SW 1271 (cell line): Measurements from ENCODE around the gene FBXO48.

Experiments
- DNase-seq, 2 experiments: peaks; one replicate each; lab custom pipeline; 2025; lab: John Stamatoyannopoulos, UW

FBXO48 gene

DNA sequence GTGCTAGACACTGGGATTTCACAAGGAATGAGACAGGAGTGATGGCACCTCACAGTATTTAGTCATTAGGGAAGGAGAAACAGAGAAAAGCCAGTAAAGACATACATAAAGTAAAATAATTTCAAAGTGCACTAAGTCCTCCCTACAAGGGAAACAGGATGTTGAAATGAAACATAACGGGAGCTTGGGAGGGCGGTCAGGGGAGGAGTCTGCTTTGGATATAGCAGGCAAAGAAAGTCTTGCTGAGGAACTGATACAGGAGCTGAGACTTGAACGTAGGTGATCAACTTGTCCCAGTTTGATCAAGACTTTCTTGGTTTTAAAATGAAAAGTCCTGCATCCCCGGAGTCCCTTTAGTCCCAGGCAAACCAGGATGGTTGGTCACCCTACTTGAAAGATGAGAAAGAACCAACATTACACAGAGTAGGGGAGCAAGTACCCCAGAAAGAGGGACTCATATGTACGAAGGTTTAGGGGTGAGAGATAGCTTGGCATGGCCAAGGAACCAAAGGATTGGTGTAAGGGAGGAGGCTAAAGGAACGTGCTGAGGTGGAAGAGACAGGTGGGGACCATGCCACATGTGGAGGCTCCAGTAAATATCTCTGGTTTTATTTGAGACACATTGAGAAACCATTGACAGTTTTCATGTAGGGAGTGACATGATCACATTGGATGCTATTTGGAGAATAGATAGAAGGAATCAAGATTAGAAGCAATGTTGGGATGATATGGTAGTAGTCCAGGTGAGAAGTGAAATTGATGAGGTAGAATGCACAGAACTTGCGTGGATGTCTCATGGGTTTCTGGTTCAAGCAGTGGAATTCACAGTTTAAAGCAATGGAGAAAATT lies 28.4 kb downstream of the FBXO48 start:
- DNase-seq, result no peak

DNA sequence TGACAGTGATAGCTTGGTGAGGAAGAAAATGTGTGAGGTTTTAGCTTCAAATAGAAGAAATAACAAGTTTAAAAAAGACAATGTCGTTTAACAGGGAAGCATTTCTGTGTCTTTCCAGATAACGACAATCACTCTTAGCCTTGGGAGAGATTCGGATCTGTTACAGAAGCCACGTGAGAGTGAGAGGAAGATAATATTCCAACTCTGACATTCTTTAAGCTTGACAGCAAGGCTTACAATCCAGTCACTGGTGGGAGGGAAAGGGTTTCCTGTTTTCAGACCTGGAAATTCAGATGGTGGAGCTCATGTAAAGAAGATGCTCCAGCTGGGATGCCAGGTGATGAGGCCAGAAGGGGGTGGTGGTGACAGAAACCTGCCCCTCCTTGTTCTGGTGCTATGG lies 30.8 kb downstream of the FBXO48 start:
- DNase-seq, result no peak

DNA sequence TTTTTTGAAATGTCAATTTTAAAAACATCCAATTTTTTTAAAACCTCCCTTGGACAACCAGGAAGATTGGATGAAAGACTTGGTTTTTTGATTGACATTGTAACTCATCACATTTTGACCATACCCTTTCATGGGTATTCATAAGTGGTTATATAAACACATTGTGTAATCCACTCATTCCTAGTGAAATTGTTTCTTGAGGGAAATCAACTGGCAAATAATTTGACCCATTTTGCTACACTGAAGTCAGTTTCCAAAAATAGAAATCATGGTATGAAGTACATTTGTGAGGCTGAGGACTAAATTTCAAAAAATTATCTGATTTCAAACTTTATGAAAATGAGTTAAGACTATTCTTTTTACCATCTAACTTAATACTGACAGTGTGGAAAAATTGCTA lies 31.5 kb downstream of the FBXO48 start:
- no peak for DNase-seq

DNA sequence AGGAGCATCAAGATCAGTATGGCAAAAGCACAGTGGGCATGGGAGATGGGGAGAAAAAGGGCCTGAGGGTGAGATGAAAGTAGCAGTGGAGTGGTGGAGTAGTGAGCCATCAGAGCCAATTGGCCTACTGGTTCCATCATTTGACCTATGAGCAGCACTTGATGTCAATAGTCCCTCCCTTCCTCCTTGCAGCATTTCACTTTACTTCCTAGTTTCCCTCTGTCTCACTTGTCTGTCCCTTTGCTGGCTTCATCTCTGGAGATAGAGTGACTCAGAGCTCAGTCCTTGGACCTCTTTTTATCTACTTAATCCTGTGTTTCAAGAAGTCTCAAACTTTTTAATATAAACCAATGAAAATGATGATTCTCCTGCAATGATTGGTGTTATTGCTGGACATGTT lies 32.1 kb downstream of the FBXO48 start:
- no peak for DNase-seq

DNA sequence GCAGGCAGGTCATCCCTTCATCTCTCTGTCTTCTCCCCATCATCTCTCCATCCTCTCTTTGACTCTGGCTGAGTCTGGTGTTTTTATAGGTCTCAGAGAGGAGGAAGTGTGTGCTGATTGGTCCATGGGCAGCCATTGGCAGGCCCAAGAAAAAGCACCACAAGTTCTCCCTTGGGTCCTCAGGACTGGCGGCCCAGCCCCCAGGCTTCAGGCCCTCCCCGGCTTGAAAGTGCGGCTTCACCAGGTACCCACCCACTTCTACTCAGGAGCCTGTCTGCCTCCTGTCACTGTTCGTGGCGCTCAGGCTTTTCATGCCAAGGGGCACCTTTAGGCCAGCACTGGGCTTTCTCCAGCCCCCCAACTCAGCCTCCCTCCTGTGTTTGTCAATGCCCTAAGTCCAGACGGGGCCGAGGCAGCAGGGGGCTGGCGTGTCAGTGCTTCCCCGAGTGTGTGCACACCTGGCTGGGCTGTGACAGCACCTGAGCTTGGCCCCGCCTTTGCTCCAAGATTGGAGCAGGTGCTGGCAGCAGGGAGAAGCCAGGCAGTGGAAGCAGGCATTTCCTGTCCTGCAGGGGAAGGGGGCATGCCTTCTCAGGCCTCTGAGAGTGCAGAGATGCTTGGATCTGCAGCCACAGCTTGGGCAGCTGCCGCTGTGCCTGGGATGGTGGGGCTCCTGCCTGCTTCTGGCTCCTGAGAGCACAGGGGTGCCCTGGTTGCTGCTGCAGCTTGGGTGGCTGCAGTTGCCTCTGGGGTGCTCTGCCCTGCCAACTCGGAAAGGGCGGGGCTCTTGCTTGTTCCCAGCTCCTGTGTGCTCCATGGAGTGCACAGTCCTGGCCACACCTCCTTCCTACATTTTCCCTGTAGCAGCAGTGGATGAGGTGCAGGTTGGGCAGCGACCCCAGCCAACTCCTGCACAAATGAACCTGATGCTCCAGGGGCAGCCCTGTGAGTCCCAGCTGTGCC lies 34.1 kb downstream of the FBXO48 start:
- DNase-seq, result no peak

DNA sequence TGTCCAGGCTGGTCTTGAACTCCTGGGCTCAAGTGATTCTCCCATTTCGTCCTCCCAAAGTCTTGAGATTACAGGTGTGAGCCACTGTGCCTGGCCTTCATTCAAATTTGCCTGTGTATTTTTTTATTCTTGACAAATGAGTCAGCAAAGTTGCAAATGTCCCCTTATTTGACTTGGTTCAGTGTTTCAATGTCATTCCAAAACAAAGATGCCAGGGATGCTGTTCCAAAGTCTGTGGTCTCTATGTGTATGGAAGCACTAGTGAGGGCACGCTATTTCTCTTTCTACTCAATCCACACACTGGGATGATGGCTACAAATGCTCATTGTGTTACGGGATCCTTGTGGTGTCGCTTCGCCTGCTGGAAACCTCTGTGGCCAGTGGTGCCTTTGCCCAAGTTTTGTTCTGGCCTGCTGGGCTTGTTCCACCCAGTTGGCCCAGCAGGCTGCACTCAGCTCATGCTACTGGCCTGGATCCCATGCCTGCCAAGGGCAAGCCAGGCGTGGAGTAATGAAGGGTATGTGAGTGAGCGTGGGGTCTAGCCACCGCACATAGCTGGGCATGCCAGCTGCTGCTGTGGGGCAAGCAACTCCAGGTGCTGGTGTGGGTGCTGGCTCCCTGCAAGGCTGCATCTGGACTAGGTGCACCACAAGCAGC lies 35.6 kb downstream of the FBXO48 start:
- DNase-seq, result no peak

DNA sequence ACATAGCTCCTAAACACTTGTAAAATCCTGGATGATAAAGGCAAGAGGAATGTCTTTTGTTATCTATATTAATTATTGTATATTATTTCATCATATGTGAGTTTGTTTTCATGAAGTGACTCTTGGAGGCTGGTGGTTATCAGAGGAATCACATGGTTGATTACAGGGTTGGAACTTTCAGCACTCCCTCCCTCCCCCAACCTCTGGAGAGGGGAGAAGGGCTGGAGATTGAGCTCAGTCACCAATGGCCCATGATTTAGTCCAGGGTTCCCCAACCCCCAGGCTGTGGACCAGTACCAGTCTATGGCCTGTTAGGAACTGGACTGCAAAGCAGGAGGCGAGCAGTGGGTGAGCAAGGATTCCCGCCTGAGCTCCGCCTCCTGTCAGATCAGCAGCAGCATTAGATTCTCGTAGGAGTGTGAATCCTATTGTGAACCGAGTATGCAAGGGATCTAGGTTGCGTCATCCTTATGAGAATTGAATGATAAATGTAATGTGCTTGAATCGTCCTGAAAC lies 37.7 kb downstream of the FBXO48 start:
- no peak for DNase-seq

DNA sequence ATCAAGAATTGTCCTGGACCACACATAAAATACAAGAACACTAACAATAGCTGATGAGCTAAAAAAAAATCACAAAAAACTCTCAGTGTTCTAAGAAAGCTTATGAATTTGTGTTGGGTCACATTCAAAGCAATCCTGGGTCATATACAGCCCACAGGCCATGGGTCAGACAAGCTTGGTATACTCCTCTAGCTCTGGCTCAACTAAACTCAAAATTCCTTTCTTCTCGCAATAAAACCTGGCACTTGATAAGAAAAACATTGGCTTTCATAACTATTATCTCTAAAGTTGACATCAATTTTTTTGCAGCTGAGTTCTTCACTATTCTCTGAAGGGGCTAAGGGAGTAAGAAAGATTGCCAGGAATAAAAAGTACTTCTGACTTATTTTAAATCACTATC lies 38.3 kb downstream of the FBXO48 start:
- DNase-seq, result no peak

DNA sequence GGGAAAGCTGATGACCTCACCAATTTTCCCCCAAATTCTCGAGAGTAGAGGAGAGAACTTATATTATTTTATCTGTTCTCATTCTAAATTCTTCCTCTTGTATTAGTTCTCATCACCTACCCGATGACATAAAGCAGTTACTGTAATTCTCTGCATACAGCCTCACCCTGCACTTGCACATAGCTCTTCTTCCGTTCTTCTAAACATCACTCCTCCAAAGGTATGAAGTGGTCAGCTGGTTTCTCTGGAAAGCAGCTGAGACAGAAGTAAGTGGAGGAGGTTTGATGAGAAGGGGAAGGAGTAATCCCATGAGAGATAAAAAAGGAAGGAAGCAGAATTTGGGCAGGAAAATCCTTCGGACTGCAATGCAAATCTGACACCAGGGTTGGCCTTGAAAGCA lies 39.0 kb downstream of the FBXO48 start:
- DNase-seq, result no peak

DNA sequence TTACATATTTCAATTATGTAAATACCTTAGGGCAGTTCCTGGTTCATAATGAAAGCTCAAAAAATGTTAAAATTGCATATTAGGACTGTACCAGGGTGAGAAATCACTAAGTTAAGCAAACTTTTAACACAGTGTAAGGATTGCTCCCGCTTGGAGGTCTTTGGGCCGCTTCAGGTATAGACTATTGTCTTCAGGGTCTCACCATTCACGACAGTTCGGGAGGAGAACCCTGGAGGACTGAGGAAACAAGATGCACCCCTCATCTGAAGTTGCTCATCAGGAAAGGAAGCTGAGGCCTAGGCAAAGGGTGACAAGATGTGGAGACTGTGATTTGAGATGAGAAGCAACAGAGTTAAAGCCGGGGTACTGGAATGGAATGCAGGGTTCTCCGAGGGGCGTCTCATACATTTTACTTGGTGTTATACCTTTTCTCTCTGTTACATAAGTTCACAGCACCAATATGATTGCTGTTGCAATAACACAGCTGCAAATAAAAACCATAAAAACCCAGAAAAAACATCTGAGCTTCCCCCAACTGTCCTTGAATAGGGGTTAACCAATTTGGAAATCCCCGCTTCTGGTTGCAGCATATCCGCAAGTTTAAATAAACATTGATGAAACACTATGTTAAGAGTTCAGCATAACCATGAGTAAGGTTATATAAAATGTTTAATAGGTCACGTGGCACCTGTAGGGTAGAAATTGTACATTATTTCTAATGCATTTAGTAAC lies 40.1 kb downstream of the FBXO48 start:
- no peak for DNase-seq

DNA sequence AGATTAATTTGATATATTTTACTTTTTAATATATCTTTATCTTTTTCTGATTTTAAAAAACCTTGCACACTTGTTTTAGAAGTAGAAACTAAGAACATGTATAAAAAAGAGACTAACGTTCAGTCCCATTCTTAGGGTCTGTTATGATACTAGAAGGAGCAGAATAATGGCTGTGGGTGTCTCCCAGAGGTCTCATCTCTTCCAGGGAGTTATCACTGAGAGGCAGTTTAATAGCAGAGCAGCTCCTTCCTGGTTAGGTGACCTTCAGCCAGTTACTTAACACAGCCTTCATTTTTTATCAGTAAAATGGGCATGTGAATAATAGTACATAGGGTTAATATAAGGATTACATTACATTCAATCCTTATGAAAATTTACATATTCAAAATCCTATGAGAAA lies 40.6 kb downstream of the FBXO48 start:
- DNase-seq, result no peak

DNA sequence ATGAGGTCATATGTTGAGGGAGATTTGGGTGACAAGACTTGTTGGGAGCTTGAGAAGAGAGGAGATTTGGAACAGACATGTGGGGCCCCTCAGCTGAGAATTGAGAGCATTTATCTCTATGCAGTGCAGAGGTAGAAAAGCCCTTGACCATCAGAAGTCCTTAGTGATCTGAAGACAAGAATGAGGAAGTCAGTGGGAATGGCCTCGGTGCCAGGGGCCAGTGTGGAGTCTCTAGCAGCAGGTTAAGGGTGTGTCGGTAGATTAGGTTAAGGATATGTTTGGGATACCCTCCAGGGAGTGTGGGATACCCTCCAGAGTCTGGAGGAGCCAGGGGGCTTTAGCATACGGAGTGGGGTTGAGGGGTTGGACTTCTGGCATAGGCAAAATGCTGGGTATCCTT lies 41.6 kb downstream of the FBXO48 start:
- no peak for DNase-seq

DNA sequence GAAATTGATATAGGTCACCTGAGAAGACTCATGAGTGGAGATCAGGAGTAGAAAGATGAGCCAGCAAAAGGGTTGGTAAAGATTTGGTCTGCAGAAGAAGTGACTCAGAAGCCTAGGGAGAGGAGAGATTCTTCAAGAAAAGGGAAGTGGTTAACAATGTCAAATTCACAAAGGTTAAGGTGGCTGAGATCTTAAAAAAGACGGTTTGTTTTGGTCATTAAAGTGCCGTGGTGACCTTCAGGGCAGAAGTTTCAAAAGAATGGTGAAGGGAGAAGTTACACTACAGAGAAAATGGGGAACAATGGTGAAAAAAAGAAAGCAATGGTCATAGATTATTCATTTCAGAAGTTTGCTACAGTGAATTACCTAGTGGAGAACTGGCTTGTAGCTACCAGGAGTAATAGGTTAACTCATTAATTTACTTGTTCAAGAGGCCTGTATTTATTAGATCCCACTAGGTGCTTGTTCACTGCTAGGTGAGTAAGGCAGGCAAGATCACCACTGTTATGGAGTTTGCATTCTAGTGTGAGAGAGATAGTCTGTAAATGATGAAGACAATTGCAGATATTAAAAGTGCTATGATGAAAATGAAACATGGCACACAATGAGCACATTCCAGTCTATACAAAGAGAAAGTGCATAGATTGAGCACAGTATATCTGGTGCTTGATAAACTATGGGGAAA lies 43.0 kb downstream of the FBXO48 start:
- DNase-seq, result no peak

DNA sequence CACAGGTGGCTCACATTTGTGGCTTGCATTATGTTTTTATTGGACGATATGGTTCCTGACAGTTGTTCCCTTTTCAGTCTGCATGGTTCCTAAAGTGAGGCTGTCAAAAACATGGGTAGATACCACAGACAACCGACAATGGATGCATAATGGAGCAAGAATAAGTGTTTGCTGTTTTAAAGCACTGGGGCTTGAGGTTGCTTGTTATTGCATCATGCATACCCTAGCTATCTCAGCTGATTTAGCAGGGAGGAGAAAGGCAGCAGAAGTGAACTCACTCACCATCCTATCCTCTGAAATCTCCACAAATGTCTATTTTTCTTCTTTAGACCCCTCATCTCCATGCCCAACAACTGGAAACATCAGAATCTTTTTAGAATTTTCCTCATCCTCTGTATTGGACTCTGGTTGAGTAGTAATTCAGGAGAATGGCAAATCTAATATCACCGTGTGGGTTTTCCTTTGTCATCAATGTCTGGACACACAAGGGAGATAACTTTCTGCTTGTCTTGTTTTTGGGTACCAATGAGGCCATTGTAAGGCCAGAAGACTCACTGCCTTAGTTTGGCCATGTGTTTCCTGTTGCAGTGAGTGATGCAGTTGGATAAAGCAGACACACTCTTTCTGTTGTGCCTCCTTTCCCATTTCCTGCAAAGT lies 46.7 kb downstream of the FBXO48 start:
- no peak for DNase-seq

DNA sequence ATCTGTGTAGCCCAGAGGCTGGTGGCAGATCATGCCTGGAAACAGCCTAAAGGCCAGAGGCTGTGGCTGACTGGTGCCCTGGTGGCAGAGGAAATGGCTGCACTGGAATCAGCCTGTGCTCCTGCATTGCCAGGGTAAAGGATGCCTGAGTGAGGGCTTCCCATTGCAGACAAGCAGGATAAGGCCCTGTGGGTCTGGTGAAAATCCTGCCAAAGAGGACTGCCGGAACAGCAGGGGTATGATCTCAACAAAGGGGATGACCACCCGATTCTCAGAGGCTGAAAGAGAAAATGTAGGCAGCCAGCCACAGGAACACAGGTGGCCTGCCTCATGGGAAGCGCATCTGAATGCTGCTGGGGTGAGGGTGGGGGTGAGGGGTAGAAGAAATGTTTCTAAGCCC lies 48.2 kb downstream of the FBXO48 start:
- DNase-seq, result no peak

DNA sequence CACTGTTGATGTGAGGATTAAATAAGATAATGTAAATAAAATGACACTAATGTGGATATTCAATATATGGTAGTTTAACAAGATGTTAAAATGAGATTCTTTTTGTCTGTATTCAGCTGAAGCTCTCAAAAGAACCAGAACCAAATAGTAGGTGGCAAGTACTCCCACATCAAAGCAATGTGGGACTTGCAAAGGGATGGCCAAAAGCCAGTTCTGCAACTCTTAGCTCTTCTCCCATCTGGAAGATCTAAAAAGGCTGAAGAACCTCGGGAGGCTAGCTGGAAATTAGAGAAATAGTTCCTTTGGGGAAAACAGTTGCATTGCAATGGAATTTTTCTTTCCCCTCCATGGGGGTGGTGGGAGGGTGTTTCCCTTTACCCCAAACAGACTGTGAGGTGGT lies 48.7 kb downstream of the FBXO48 start:
- no peak for DNase-seq

DNA sequence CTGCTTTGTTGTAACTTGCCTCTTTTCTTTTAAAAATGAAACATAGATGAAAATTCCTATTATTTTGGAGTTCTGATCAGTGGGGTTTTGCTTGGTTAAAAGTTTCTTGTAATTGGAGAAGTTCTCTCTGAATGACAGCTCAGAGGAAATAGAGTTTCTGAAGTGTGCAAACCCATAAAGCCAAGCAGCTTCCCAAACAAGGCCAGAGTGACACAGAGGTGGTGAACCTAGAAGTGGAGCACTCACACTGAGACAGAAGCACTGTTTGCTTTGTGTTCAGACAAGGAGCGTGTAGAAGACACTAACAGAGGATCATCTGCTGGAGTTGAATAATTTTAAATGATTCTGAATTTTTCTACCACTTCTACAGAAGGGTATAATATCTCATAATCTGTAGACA lies 49.2 kb downstream of the FBXO48 start:
- DNase-seq, result no peak

DNA sequence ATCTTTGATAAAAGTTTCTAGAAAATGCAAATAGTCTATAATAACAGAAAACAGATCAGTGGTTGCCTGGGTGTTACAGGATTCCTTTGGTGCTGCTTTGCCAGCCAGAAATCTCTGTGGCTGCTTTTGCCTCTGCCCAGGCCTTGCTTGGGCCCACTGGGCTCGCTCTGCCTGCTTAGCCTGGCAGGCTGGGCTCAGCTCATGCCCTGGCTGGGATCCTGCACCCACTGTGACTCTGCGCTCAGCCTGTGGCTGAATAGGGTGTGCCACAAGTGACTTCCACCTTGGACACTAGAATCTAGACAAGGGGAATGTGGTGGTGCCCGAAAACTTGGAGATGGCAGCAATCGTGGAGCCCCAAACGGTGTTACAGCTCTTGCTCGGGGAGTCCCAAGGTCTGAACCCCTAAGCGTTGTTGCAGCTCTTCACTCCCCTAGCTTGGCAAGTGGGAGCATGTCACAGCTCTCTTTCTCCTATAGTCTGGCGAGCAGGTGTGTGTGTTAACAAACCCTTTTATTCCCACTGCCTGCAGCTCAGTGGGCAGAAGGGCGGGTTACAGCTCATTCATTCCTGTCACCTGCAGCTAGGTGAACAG lies 50.9 kb downstream of the FBXO48 start:
- DNase-seq, result no peak

DNA sequence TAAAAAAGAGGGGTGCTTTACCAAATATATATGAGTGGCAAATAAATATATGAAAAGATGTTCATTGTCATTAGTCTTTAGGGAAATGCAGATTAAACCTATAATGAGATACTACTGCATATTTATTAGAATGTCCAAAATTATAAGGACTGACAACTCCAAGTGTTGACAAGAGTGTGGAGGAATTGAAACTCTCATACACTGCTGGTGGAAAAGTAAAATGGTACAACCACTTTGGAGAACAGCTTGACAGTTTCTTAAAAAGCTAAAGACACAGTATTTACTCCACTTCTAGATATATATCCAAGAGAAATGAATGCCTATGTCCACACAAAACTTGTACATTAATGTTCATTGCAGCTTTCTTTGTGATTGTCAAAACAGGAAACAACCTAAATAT lies 51.6 kb downstream of the FBXO48 start:
- no peak for DNase-seq

DNA sequence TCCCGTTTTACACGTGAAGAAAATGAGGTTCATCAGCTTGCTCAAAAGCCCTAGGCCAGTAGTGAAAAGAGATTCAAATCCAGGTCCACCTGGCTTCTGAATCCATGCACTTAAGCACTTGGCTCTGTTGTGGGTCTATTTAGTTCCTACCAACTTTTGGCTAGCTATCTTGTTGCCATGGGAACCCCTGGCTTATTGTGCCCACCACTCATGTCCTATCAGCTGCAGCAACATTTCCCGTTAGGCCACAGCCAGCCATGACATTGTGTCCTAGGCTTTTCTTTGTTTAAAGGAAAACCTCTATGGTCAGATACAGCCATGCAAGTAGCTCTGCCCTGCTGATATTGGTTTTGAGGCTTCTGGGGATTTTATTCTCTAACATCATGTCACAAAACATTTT lies 52.2 kb downstream of the FBXO48 start:
- DNase-seq, result no peak
